HG03520 (cell line): Measurements from ENCODE around the gene CCDC178.

Experiments used
- ATAC-seq: cut with Tn5 transposase; IDR thresholded peaks from one replicate; pipeline ENCODE4 v1.9.1; 2021; ENCODE audit warnings: mild to moderate bottlenecking, moderate library complexity; ENCODE audit not compliant: unreplicated experiment

The CCDC178 gene

DNA sequence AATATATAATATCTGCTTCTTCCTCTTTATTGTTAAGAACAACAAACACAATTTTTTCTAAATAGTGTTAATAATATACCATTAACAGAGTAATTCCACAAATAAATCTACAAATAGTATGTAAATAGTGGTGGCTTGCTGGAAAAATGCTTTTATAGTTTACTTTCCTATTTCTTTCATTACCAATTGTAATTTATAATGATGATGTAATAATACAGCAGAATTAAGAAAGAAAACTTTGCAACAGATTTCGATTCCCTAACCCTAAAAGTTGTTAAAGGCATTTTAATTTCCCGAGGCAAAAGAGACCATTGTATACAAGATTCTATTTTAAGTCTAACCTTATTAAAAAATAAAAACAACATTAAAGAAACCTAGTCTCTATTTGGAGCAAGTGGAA, 307.9 kb downstream of the CCDC178 start:
- ATAC-seq = no peak

DNA sequence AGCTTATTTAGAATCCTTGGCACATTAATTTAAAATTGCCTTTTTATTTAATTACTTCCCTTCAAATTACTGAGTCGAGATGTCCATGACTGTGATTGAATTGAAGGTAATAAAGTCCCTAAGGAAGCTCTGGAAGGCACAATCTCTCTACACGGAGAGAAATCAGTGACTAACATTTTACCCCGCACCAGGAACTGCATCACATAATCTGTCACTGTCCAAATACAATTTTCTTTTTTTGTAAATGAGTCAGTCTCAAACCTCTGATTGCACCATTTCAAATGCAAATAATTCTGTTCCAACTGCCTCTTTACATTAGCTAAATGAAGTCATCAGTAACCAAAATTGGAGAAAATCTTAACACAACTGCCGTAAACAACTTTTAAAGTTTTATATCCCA, 311.9 kb downstream of the CCDC178 start:
- no peak for ATAC-seq

DNA sequence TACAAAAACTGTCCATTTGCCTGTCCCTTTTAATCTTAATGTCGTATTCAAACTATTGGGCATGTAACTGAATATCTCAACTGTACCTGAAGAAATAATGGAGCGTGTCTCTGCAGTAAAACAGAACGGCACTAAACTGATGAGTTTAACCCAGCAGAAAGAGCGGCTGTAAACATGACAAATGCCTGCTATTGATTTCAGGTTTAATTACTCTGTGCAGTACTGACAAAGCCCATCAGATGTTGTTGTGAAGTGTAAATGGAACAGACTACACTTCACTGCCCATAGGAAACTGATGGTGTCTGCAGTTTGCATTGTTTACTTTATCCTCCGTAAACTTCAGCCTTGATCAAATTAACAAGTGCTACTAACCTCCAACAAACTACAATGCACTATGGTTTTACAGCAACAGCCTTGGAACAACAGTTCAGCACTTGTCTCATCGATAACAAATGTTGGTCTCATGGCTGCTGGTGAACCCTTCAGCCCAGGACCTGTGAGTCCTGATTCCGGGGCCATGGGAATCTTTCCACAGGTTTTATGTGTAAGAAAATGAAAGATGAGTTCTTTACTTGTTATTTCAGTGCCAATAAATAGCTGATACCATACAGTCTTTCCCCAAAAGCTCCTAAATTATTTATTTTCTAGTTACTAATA, 316.5 kb downstream of the CCDC178 start:
- no peak for ATAC-seq

DNA sequence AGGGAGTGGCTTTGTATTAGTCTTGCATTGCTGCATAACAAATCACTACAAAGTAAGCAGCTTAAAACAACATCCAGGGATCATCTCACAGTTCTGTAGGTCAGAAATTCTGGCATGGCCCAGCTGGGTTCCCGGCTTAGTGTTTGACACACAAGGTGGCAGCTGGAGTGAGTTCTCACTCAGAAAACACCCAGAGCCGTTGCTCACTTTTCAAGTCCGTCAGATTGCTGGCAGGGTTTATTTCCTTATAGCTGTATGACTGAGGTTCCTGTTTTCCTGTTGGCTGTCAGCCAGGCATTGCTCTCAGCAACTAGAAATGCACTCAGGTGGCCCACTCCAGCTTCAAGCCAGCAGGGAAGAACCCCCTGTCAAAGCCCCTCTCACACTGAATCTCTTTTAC, 324.1 kb downstream of the CCDC178 start:
- no peak for ATAC-seq

DNA sequence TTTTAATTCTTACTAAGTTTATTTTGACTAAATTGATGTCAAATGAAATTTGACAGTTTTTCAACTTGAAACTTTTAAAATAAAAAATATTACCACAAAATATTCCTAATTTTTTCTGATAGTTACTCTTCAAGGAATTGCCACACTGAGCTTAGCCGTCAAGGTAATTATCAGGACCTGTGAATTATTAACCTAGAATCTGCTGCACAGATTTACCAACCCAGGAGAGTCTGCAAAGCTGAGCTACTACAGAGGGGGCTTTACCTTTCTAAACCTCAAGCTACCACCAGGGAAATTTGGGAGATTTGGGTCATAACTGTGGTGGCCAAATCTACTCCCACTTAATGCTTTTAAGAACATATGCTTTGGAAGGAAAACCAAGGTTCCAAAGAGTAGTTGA, 324.6 kb downstream of the CCDC178 start:
- no peak for ATAC-seq

DNA sequence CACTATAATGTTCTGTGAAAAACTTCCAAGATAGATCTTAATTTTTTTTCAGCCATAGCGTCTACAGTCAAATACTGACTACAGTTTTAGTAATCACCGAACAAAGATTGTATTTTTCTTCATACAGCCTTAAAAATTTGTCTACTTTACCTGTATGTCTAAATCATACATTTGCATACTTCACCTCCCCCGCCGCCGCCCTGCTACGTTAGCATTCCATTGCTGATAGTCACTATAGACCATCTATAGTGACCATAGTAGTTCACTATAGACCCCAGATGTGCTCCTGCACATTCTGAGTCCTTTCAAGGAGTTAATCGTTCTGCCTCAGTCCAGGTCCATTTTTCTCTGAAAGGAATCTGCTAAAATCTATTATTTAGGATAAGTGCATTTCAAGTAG, 325.0 kb downstream of the CCDC178 start:
- ATAC-seq = no peak

DNA sequence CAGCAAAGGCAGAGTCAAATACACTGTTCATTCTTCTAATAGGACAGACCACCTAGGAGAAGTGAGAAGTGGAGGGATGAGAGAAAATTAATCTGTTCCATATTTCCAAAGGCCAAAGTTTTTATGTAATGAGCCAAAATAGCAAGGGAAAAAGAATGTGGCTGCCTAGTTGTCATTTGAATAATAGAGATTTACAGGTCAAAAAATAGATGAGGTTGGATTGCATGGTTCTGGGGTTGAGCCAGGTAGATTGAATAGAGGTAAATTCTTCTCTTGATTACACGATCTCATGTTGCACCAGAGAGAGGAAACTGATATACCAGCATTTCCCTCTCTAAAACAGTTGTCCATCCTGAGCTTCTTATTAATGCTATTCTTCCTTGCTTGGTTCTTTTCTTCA, 325.8 kb downstream of the CCDC178 start:
- ATAC-seq = no peak

DNA sequence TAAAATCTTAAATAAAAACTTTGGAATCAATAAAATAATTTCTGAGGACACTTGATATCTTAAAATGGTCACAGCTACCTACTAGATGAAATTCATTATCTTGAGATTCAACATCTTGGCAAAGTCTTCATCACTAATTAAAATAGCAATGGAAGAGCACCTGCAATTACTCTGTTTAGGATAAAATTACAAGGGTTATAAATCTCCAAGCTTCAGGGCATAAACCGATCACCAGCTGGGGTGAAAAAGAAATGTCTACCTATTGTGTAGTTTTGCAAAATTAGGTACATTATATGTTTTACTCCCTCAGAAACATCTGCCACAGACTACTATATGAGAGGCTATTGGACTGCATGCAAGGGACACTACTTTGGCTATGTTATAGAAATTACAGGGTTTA, 327.1 kb downstream of the CCDC178 start:
- ATAC-seq = no peak

DNA sequence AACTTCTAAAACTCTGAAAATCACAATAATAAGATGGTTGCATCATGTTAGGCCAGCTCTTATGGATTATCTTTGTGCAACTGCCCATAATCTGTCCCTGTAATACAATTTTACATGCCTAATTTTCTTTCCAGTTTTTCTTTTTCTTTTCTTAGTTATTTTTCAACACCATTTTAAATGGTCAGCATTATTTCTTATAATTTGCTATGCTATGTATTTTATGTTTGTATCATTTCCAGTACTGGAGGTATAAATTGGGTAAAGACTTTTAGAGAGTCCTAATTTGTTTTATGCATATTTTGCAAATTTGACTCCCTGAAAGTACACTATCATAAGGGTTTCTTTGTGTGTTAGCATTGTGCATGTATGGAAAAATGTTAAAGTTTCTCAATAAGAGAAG, 333.0 kb downstream of the CCDC178 start:
- no peak for ATAC-seq

DNA sequence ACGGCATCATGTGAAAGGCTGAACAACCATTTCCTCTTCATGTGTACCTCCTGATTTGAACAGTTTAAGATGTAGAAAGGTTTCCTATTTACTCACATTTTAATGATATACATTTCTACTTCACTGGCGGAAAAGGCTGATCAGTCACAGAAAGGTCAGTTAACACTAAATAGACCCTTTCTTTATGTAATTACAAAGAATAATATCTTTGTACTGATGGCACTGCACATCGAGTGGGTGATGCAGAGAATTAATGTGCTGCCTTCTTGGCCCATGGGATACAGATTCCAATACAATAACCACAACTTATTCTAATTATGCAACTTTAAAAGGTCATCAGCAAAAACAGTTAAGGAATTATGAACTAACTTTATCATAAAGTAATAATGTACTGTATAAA, 339.2 kb downstream of the CCDC178 start:
- ATAC-seq = no peak

DNA sequence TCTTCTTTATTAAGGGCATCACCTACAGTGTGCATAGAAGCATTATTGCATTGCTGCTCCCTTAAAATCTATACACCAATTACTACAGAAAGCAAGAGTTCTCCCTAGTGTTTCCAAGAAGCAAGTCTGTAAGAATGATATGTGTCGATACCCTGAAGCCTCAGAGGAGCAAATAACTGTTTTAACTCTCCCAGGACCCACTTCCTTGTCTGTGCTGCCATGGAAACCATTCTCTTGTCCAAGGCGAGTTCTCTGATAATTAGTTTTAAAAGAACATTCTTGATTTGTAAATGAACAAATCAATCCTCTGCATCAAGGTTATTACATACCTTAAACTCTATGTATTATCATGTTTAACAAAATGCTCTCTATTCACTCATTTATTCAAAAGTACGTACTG, 340.9 kb downstream of the CCDC178 start:
- ATAC-seq = no peak

DNA sequence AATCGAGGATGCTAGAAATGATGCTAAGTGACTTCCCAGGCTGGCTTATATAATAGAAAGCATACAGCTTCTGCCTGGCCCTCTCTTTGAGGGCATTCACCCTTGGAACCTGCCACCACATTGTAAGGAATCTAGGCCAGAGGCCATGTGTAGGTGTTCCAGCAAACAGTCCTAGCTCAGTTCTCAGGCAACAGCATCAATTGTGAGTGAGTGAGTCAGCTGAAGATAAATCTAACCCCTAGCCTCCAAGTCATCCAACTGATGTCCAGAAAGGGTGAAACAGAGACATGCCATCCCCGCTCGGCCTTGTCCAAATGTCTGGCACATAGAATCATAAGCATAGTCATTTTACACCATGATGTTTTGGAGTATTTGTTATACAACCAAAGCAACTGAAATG, 343.4 kb downstream of the CCDC178 start:
- ATAC-seq = no peak

DNA sequence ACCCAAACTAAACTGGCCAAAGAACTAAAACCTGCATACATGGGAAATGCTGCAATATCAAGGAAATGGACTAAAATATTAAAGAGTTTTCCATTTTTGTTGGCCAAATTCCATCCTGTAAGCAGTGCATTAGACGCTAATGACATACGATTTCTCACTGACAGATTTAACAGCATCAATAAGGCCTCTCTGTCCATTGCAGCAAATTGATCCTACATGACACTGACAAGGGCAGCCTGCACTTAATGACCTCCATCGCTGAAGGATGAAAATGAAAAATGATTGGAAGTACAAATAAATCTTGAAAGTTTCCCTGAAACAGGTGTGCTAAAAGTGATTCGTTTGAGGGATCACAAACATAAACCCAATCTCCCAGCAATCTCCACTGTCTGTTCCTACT, 350.1 kb downstream of the CCDC178 start:
- ATAC-seq = no peak

DNA sequence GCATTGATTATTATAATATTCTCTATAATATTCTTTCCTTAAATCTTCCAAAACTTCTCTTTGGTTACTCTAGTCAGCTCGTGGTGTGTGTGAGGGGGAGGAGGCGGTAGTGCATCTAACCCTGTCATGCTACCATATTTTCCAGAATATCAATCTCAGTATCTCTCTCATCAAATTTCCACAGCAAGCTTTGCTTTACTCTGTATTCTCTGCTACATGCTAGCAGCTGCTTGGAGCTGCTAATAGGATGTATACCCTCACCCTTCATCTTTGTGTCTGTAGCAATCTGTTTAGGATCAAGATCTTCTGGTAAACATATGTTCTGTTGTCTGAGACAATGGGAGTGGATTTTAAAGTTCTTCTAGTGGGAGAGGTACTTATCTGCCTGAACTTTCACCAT, 363.9 kb downstream of the CCDC178 start:
- no peak for ATAC-seq

DNA sequence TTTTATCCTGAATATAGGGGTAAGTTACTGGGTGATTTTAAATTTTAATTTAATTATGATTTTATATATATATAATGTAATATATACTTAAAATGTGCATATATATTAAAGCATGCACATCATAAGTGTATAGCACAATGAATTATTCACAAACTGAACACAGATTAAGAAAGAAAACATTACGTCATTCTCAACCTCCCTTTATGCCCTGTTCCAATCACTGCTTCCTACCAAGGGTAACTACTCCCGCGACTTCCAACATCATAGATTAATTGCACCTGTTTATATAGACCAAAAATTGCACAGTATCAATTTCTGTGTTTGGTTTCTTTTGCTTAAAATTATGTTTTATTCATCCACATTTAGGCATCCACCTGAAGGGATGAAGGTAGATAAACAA, 366.4 kb downstream of the CCDC178 start:
- ATAC-seq = no peak

DNA sequence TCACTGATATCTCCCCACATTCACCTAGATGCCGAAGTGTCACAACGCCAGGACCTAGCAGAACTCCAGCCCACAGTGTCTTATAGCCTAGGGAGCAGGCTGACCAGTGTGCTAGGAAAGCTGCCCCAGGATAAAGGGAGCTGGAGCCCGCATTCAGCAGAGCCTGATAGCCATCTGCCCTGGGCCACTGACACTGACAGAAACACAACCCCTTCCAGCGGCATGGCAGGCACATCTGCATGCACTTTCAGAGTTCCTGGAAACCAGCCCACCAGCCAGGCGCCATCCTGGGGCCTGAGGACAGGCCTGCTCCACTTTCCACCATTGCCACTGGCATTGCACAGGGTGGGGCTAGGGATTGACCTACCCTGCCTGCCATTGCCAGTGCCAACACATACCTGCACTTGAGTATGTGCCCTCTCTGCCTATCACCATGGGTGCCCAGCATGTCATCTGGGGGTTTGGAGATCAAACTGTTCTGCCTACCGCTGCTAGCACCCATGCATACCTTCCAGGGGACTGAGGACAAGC, 377.6 kb downstream of the CCDC178 start:
- ATAC-seq = no peak

DNA sequence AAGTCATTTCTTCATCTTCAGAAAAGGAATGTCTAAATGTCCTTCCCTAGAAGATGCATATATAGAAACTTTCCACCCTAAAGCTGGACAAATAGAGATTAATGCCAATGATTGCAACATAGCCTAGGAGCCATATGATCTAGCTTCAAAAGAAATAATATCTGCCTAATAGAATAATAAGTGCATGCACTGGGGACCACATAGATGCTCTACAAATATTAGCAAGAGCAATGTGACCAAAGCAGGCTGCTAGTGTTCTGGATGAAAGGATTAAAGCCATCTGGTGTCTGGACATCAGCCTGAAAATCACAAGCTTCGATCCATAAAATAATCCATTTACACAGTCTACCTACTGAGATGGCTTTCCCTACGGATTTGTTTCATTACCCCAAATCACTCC, 387.6 kb downstream of the CCDC178 start:
- ATAC-seq = no peak

DNA sequence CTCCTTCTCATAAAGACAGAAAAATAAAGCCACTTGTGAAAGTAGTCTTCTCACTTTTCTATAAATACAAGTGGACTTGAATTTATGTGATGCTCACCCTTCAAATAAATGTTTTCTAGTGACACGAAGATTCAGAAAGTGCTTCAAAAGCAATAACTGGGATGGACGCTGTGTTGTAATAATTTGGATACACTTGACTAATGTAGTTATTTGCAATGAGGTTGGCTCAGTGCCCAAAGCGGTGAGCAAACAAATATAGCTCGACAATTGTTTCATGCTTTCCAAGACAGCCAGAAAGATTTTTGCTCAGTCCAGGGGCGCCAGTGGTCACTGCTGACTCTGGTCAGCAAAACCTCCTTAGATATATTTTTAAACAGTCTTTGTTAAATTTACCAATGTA, 389.1 kb downstream of the CCDC178 start:
- no peak for ATAC-seq

DNA sequence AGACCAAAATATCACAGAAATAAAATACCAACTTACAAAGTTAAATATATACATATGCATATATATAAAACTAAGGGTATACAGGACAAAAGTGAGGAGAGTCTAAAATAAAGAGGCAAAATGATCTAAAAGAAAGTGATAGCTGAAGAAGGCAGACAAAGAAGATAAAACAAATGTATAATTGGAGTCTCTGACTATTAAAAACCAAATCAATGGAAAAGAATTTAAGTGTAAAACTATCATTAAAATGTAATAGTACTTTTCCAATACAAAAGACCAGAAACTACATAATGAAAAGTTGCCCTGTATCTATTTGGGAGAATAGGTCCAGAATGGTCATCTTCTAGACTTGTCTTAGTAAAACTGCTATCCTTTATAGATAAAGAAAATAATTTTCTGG, 400.3 kb downstream of the CCDC178 start:
- ATAC-seq = no peak

DNA sequence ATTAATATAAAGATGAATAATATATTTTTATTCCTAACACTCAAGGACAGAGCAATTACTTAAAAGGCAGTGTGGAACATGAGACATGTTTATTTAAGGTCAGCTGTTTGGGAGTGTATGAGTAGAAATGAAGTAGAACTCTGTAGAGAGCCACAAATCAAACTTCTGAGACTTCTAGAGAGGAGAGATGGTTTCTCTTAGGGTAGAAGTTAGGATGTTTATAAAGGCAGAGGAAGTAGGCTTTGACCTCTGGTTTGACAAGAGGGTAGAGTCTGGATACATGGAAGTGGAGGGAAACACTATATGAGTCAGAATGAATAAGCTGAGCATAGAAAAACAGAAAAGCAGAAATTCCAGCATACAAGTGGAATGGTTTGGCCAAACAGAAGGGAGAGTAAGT, 405.6 kb downstream of the CCDC178 start:
- no peak for ATAC-seq

DNA sequence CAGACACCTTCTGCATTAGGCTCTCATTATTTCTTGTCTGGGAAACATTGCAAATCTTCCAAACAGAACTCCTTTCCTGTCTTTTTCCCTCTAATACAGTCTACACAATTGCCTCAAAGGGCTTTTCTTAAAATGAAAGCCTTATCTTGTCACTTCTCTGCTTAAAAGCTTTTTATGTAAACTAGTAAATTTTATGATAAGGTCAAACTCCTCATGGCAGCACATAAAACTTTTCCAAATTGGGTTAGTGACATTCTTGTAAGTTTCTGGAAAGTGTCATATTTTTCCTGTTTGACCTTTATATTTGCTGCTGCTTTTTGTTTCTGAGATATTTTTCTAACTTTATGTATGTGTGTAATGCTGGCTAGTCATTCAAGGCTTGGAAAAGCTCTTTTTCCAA, 406.3 kb downstream of the CCDC178 start:
- no peak for ATAC-seq

DNA sequence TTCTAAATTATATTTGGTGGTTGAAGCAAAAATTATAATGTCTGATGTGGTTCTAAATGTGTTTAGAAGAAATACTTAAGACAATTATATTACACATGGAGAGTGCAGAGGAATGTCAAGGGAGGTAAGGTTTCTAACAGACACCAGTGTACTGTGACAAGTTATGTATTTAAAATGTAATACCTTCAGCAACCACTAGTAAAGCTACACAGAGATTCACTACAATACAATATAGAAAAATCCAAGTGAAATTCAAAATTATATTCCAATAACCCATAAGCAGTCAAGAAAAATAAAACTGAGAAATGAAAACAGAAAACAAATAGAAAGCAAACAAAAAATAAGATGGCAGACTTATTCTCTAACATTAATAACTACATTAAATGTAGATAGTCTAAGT, 418.2 kb downstream of the CCDC178 start:
- ATAC-seq = peak; percentile 63

DNA sequence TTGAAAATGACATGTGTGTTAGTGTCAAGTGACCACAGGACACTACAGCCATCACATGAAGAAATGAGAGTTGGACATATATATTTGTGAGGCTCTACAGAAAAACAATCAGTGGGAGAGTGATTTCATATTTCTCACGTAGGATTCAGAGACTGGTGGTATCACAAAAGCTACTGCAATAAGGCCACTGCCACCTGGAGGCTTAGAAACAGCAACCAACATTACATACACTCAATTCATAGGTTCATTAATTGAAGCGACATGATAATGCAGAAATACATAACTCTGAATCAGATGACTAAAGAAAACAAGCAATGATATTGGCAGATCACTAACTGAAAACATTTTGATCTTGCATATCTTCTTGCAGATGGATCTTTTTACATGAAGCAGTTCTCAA, 419.6 kb downstream of the CCDC178 start:
- ATAC-seq = no peak
